GM13976 (cell line): ENCODE results near the gene TBXA2R.

Experiments used
- DNase-seq: peaks from one replicate; pipeline ENCODE4 v3.0.0; 2012; ENCODE audit warnings: low spot score
- CTCF ChIP-seq: IDR thresholded peaks from 2 replicates; pipeline ENCODE4 v1.5.1; 2012; ENCODE audit warnings: borderline replicate concordance, mild to moderate bottlenecking; ENCODE audit not compliant: insufficient read depth; ENCODE audit errors: extremely low read depth, missing control alignments, control extremely low read depth
- in situ Hi-C: fragments of 300-500 bp; cut with MboI; formaldehyde crosslinking; loops from one replicate; pipeline ENCODE4 v1.12.0; 2022; ENCODE audit warnings: low sequenced_read_pairs, mixed read lengths, inconsistent platforms; ENCODE audit not compliant: unreplicated experiment

TBXA2R gene

GRCh38 chr19:3605361-3605760, 1.3 kb downstream of the TBXA2R start:
- in situ Hi-C loops: no loop called here
- no peak for TF ChIP-seq CTCF
- no peak for DNase-seq

- TF ChIP-seq CTCF: no peak
- peak; percentile 82 for DNase-seq
- in situ Hi-C loops: no loop called here
These were observed 1.7 kb downstream of the TBXA2R start for GRCh38 chr19:3604987-3605343.

- no peak for DNase-seq
- no peak for TF ChIP-seq CTCF
- in situ Hi-C loops: no loop called here
These were observed 2.3 kb downstream of the TBXA2R start for GRCh38 chr19:3604227-3604986.

- in situ Hi-C loops: no loop called here
- no peak for DNase-seq
- TF ChIP-seq CTCF: no peak
These were observed 3.4 kb downstream of the TBXA2R start for GRCh38 chr19:3603121-3603811.

GRCh38 chr19:3601021-3601420, 5.7 kb downstream of the TBXA2R start:
- in situ Hi-C loops: no loop called here
- DNase-seq: no peak
- TF ChIP-seq CTCF: no peak

GRCh38 chr19:3599776-3600187, 6.9 kb downstream of the TBXA2R start:
- no peak for DNase-seq
- in situ Hi-C loops: no loop called here
- no peak for TF ChIP-seq CTCF
